MM.1S (cell line): ENCODE measurements around the gene GPRIN3.

Experiments
- CTCF ChIP-seq: fragments of 300-600 bp; sonication (generic); IDR thresholded peaks from 2 replicates; pipeline ENCODE4 v1.5.1; 2016; ENCODE audit warnings: antibody characterized with exemption, low read length, mixed read lengths
- EZH2 ChIP-seq: fragments of 300-600 bp; sonication (generic); optimal IDR thresholded peaks from 2 replicates; pipeline ENCODE3; 2017; ENCODE audit warnings: low read depth, mild to moderate bottlenecking, antibody characterized with exemption, low read length, mixed read lengths
- EZH2phosphoT487 ChIP-seq: fragments of 300-600 bp; sonication (generic); IDR thresholded peaks from 2 replicates; pipeline ENCODE4 v1.6.1; 2018; ENCODE audit warnings: antibody characterized with exemption, low read length

- no peak for TF ChIP-seq EZH2
- no peak for TF ChIP-seq CTCF
- no peak for TF ChIP-seq EZH2phosphoT487
These were observed 48.1 kb downstream of the GPRIN3 start for GRCh38 chr4:89259301-89260028.
